Right cardiac atrium (tissue), 5 donors: ENCODE data around the gene SLCO2B1. TPM values are rescaled to one million over a fixed set of nuclear protein-coding genes. Genes with fewer than 3 reads are reported as not detected.

Experiments
- ATAC-seq, 2 donors: fragments of 200-7000 bp; cut with Tn5 transposase; one replicate each; pipeline versions ENCODE4 v1.8.0 to v1.9.1; 2020; ENCODE audit warnings: moderate library complexity in 2 of 2, mild to moderate bottlenecking in 1 of 2
- DNase-seq, 3 donors: peaks; one replicate each; pipeline ENCODE4 v3.0.0-alpha.2; 2020
- H3K27ac ChIP-seq: one replicate; pipeline ENCODE4 v1.5.1; 2013; ENCODE audit warnings: mild to moderate bottlenecking, low read length, control low read depth, moderate library complexity
- H3K27me3 ChIP-seq: one replicate; pipeline ENCODE4 v1.6.1; 2013; ENCODE audit not compliant: control insufficient read depth, insufficient read depth
- H3K4me1 ChIP-seq: one replicate; pipeline ENCODE4 v1.6.1; 2013; ENCODE audit warnings: low read length; ENCODE audit not compliant: control insufficient read depth, insufficient read depth
- H3K4me3 ChIP-seq: one replicate; pipeline ENCODE4 v1.5.1; 2013; ENCODE audit warnings: low read length, control low read depth
- H3K9me3 ChIP-seq: one replicate; pipeline ENCODE4 v1.6.1; 2013; ENCODE audit warnings: low read length; ENCODE audit not compliant: control insufficient read depth
- WGBS: extraction: QIAGEN DNeasy Blood & Tissue Kit; methylation state at CpG from one replicate; pipeline ENCODE4 v1.1.7; 2013; 5-methylcytosine and 5-hydroxymethylcytosine counted together
- intact Hi-C, 4 donors: fragments of 100-400 bp; cut with DNase I; formaldehyde crosslinking; loops; one replicate each; pipeline versions ENCODE4 v1.11.0 to v1.14.0; 2022 to 2023
- polyA plus RNA-seq: library from polyadenylated mRNA; stranded (reverse); fragments of 200-250 nt; gene quantifications from one replicate; pipeline ENCODE4 v1.2.3, GENCODE V29; 2013
- total RNA-seq, 4 donors: library from RNA; stranded (reverse); fragmentation: NEBNext Ultra II Directional; extraction: Animal tissue kit (Norgen Biotek cat#: 25700); gene quantifications; one replicate each; pipeline ENCODE4 v1.2.1, GENCODE V29; 2021
- donor health status: healthy with polysubstance abuse.
- donor health status: DM: no; HTN: yes; CAD: no.
- donor health status: DM: no; HTN: no; CAD: no.
- donor health status: DM: no; HTN: yes; CAD: no; lungs with severe emphysema.
- donor health status: DM: yes; HTN: yes; CAD: no.

The SLCO2B1 gene
- total and polyA plus RNA-seq, 5 donors, result 5.1 to 40.7 (median 23.5) TPM

DNA sequence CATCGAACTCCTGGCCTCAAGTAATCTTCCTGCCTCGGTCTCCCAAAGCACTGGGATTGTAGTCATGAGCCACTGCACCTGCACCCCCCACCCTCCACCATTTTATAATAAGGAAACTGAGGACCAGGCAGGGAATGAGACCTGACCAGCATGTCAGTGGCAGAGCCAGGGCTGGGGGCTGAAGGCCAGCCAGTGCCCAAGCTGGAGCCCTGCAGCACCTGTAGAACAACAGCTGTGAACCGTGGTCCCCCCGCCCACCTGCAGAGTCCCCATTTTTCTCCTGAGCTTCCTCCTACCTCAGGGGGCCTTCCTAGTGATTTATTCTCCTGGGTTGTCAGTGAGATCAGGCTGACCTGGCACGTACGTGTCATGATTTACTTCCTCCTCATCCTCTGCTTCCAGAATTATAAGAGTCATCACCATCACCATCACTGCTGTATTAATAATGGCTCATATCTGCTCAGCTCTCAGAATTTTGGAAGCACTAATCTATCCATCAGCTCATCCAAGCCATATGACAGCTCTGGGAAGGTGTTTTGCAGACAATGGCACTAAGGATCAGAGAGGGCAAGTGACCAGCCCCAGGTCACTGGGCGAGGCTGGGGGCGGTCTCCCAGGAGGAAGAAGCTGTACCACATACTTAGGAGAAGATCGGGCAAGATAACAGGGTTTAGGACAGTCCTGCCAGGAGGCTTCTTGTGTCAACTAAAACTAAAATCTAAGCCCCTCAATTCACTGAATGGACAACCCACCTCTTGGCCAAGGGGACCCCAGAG lies 5.5 kb upstream of the SLCO2B1 start:
- no peak for DNase-seq
- ATAC-seq, result no peak
- no peak overlapping the region for H3K4me3 ChIP-seq
- H3K4me1 ChIP-seq, result peaks cover 3% of the 10 kb centered on the region
- intact Hi-C loops, result loop anchor here in 2 of 4 donors (2.0 kb wide), 1 partner anchor 59 kb away; no protein-coding TSS in a partner anchor
- no peak overlapping the region for H3K27ac ChIP-seq
- 73% methylated on average over 9 of the region's 9 CpGs for WGBS
- no peaks in the 10 kb centered on the region for H3K9me3 ChIP-seq
- no peaks in the 10 kb centered on the region for H3K27me3 ChIP-seq

DNA sequence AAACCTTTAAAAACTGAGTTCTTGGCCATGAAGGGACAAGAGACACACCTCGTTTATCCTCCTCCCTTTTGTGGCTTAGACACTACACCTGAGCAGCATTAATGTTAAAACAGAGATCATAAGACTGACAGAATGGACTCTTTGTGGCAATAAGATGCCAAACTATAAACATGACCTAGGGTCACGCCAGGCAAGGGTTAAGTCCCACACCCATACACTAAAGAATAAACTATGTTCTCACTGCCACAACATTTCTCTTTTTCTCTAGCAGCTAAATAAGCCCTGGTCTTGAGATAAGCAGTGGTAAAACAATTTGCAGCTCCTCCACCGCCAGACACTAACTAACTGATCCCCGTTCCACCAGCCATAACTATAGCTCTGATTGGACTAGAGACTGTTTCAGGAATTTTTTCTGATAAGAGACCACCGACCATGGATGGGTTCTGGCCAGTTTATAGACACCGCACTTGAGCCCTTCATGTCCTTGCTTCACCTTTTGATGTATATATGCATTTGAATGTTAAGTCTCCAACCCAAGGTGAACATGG lies 4.9 kb upstream of the SLCO2B1 start:
- intact Hi-C loops, result loop anchor here in 2 of 4 donors (2.0 kb wide), 1 partner anchor 59 kb away; no protein-coding TSS in a partner anchor

GRCh38 chr11:75146711-75147110 lies 4.2 kb upstream of the SLCO2B1 start:
- 78% methylated on average over 5 of the region's 5 CpGs for WGBS
- ATAC-seq (no peak), DNase-seq (no peak)
- intact Hi-C loops, result no loop called here
- H3K4me1 ChIP-seq, result peaks cover 3% of the 10 kb centered on the region
- H3K4me3 ChIP-seq, result no peak overlapping the region
- no peaks in the 10 kb centered on the region for H3K27me3 ChIP-seq
- no peaks in the 10 kb centered on the region for H3K9me3 ChIP-seq
- H3K27ac ChIP-seq, result no peak overlapping the region

More for the DNA sequence above, 4.9 kb upstream of the SLCO2B1 start:
- H3K27ac ChIP-seq, result no peak overlapping the region
- no peaks in the 10 kb centered on the region for H3K9me3 ChIP-seq
- peaks cover 3% of the 10 kb centered on the region for H3K4me1 ChIP-seq
- WGBS, result 50% methylated on average over 6 of the region's 6 CpGs
- no peak for ATAC-seq
- H3K4me3 ChIP-seq, result no peak overlapping the region
- H3K27me3 ChIP-seq, result no peaks in the 10 kb centered on the region
- no peak for DNase-seq

- no peak overlapping the region for H3K4me3 ChIP-seq
- no peaks in the 10 kb centered on the region for H3K27me3 ChIP-seq
- ATAC-seq (no peak), DNase-seq (no peak)
- H3K4me1 ChIP-seq, result peaks cover 3% of the 10 kb centered on the region
- no peaks in the 10 kb centered on the region for H3K9me3 ChIP-seq
- intact Hi-C loops, result no loop called here
- WGBS, result 65% methylated on average over 7 of the region's 7 CpGs
- H3K27ac ChIP-seq, result no peak overlapping the region
Observed at GRCh38 chr11:75147191-75147874, 3.6 kb upstream of the SLCO2B1 start.

DNA sequence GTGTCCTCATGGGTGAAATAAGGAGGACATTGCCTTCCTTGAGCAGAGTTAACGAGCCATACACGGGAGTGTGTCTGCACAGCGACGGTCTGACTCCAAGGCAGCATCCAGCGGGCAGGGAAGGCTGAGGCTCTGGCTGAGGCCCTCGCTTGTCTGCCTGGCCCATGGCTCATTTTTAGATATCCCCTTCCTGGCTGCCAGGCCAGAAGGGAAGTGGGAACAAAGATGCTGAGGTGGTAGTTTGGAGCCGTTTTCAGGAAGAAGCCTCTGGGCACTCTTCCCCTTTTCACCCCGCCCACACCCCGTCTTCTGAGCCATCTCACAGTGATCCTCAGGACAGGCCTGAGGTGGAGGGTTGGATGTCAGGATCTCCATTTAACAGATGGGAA lies 3.0 kb upstream of the SLCO2B1 start:
- H3K27ac ChIP-seq, result no peak overlapping the region
- ATAC-seq (no peak), DNase-seq (peak; percentile 43 to 78 (median 74))
- peaks cover 3% of the 10 kb centered on the region for H3K4me1 ChIP-seq
- no peaks in the 10 kb centered on the region for H3K9me3 ChIP-seq
- WGBS, result 61% methylated on average over 9 of the region's 9 CpGs
- H3K4me3 ChIP-seq, result no peak overlapping the region
- intact Hi-C loops, result no loop called here
- H3K27me3 ChIP-seq, result no peaks in the 10 kb centered on the region

DNA sequence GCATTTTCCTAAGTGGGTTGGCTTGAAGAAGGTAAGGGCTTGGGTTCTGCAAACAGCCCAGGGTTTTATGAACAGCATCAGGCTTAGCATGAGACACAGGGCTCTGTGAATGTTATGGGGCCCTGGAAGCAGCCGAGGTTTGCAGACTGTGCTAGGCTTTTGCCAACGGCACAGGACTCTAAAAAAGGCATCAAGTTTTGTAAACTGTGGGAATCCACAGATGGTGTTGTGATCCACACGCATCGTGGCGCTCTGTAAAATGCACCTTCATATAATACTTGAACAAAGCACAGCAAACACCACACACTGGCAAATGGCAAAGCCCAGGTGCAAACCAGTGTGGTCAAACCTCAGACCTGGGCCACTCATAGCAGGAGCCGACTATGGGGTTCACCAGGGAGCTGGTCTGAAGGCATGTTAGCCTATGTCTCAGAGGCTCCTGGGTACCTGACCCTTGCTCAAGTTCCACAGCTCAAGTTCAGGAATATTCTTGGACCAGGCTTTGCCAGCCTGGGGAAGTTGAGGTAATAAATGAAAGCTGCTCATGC lies 2.4 kb upstream of the SLCO2B1 start:
- ATAC-seq (no peak), DNase-seq (no peak)
- H3K27me3 ChIP-seq, result no peaks in the 10 kb centered on the region
- H3K9me3 ChIP-seq, result no peaks in the 10 kb centered on the region
- intact Hi-C loops, result no loop called here
- H3K4me1 ChIP-seq, result peaks cover 3% of the 10 kb centered on the region
- WGBS, result 90% methylated on average over 6 of the region's 6 CpGs
- no peak overlapping the region for H3K27ac ChIP-seq
- H3K4me3 ChIP-seq, result no peak overlapping the region

DNA sequence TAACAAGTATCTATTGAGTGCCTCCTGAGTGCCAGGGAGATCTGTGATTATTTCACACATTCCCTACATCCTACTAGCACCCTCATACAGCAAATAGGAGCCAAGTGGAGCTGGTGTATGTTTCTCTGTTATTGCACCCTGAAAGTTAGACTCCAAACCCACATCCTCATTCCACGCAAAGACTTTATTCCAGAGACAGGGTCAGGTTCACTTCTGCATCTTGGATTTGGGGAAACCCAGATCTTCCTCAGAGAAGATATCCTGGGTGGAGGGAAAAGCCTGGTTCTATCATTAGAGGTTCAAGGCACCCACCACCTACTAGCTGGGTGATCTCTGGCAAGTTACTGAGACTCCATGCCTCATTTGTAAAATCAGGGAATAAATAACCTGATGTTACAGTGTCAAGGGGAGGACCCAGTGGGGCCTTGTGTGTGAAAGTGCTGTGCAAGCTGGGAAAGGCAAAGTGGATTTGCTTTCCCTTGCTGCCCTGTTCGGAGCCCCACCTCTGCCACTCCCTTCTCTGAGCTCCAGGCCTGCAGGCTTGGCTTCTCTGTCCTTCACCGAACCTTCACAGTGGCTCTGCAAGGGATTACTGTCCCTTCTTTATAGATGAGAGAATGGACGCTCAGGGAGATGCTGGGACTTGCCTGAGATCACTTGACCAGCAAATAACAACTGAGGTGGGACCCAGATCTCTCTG lies 991 bp upstream of the SLCO2B1 start:
- Histone ChIP-seq H3K4me3 (no peak overlapping the region), H3K27ac (no peak overlapping the region), H3K9me3 (no peaks in the 10 kb centered on the region), H3K4me1 (peaks cover 3% of the 10 kb centered on the region), H3K27me3 (no peaks in the 10 kb centered on the region)
- intact Hi-C loops, result no loop called here
- no peak for ATAC-seq
- 79% methylated on average over 4 of the region's 4 CpGs for WGBS
- no peak for DNase-seq

GRCh38 chr11:75151346-75152047 lies 590 bp downstream of the SLCO2B1 start:
- ATAC-seq (no peak), DNase-seq (peak in 1 of 3 donors; percentile 71)
- 46% methylated on average over 13 of the region's 13 CpGs for WGBS
- Histone ChIP-seq H3K27me3 (no peaks in the 10 kb centered on the region), H3K9me3 (no peaks in the 10 kb centered on the region), H3K4me3 (peak overlapping the region; percentile 31), H3K27ac (peak overlapping the region; percentile 27), H3K4me1 (peaks cover 3% of the 10 kb centered on the region)
- intact Hi-C loops, result no loop called here

GRCh38 chr11:75152090-75152489 lies 1.2 kb downstream of the SLCO2B1 start:
- H3K27me3 ChIP-seq, result no peaks in the 10 kb centered on the region
- H3K4me1 ChIP-seq, result peaks cover 3% of the 10 kb centered on the region
- no peak for DNase-seq
- intact Hi-C loops, result no loop called here
- no peaks in the 10 kb centered on the region for H3K9me3 ChIP-seq
- H3K4me3 ChIP-seq, result peak overlapping the region; percentile 31
- no peak overlapping the region for H3K27ac ChIP-seq
- 55% methylated on average over 6 of the region's 6 CpGs for WGBS
- ATAC-seq, result peak in 1 of 2 donors; percentile 6

- H3K4me3 ChIP-seq, result no peak overlapping the region
- H3K27me3 ChIP-seq, result no peaks in the 10 kb centered on the region
- peaks cover under 1% of the 10 kb centered on the region for H3K4me1 ChIP-seq
- no peak overlapping the region for H3K27ac ChIP-seq
- WGBS, result 73% methylated on average over 5 of the region's 5 CpGs
- DNase-seq, result no peak
- no peak for ATAC-seq
- intact Hi-C loops, result no loop called here
- H3K9me3 ChIP-seq, result no peaks in the 10 kb centered on the region
Observed at GRCh38 chr11:75152651-75153427, 1.9 kb downstream of the SLCO2B1 start.
